H9 (cell line): ENCODE results near the gene NMRAL1. TPM values are rescaled to one million over a fixed set of nuclear protein-coding genes. Genes with fewer than 3 reads are reported as not detected.

ENCODE experiments used
- DNase-seq: peaks from one replicate; pipeline ENCODE4 v3.0.0-alpha.2; 2017
- H2AFZ ChIP-seq: one replicate; pipeline ENCODE4 v1.6.1; 2013; ENCODE audit warnings: mild to moderate bottlenecking, low read length, control low read depth, moderate library complexity
- H2AK5ac ChIP-seq: 2 replicates; pipeline ENCODE4 v1.6.1; 2013; ENCODE audit warnings: low read length, control low read depth, mixed read lengths; ENCODE audit not compliant: insufficient read length
- H2BK120ac ChIP-seq: one replicate; pipeline ENCODE4 v1.6.1; 2013; ENCODE audit warnings: low read depth, mild to moderate bottlenecking, low read length, control low read depth, inconsistent platforms; ENCODE audit not compliant: poor library complexity, severe bottlenecking
- H2BK12ac ChIP-seq: 2 replicates; pipeline ENCODE4 v1.6.1; 2013; ENCODE audit warnings: low read length, control low read depth, mixed read lengths, low read depth; ENCODE audit not compliant: insufficient read length
- H2BK15ac ChIP-seq: 2 replicates; pipeline ENCODE4 v1.6.1; 2013; ENCODE audit warnings: low read depth, low read length, control low read depth
- H2BK20ac ChIP-seq: one replicate; pipeline ENCODE4 v1.6.1; 2013; ENCODE audit warnings: low read depth, mild to moderate bottlenecking, low read length, control low read depth, inconsistent platforms; ENCODE audit not compliant: poor library complexity, severe bottlenecking
- H2BK5ac ChIP-seq: 2 replicates; pipeline ENCODE4 v1.6.1; 2013; ENCODE audit warnings: low read length, control low read depth, mixed read lengths; ENCODE audit not compliant: insufficient read length
- H3K14ac ChIP-seq: 2 replicates; pipeline ENCODE4 v1.6.1; 2013; ENCODE audit warnings: low read length, control low read depth; ENCODE audit not compliant: insufficient read depth
- H3K18ac ChIP-seq: 2 replicates; pipeline ENCODE4 v1.6.1; 2013; ENCODE audit warnings: low read depth, mild to moderate bottlenecking, mixed read lengths, low read length, control low read depth; ENCODE audit not compliant: insufficient read length
- H3K23ac ChIP-seq: 2 replicates; pipeline ENCODE4 v1.6.1; 2013; ENCODE audit warnings: low read length, control low read depth, mixed read lengths, low read depth; ENCODE audit not compliant: insufficient read length
- H3K23me2 ChIP-seq: 2 replicates; pipeline ENCODE4 v1.6.1; 2013; ENCODE audit warnings: low read depth, mild to moderate bottlenecking, mixed read lengths, low read length, control low read depth; ENCODE audit not compliant: insufficient read length, poor library complexity, severe bottlenecking
- H3K27ac ChIP-seq: 2 replicates; pipeline ENCODE4 v1.5.1; 2013; ENCODE audit warnings: low read length, control low read depth, mixed read lengths, low read depth; ENCODE audit not compliant: insufficient read length
- H3K27me3 ChIP-seq: 2 replicates; pipeline ENCODE4 v1.6.1; 2013; ENCODE audit warnings: low read length, control low read depth, inconsistent platforms; ENCODE audit not compliant: insufficient read depth
- H3K4ac ChIP-seq: 2 replicates; pipeline ENCODE4 v1.6.1; 2013; ENCODE audit warnings: low read depth, mild to moderate bottlenecking, control low read depth, inconsistent platforms, low read length, moderate library complexity
- H3K4me1 ChIP-seq: 2 replicates; pipeline ENCODE4 v1.6.1; 2013; ENCODE audit warnings: low read length, control low read depth, inconsistent platforms; ENCODE audit not compliant: insufficient read depth
- H3K4me2 ChIP-seq: 2 replicates; pipeline ENCODE4 v1.6.1; 2013; ENCODE audit warnings: low read length, control low read depth, mixed read lengths; ENCODE audit not compliant: insufficient read length, insufficient read depth
- H3K56ac ChIP-seq: 2 replicates; pipeline ENCODE4 v1.6.1; 2013; ENCODE audit warnings: low read depth, mild to moderate bottlenecking, mixed read lengths, low read length, control low read depth; ENCODE audit not compliant: insufficient read length
- H3K79me1 ChIP-seq: 2 replicates; pipeline ENCODE4 v1.6.1; 2013; ENCODE audit warnings: low read depth, mild to moderate bottlenecking, moderate library complexity, low read length, control low read depth, inconsistent platforms; ENCODE audit not compliant: insufficient read depth, poor library complexity, severe bottlenecking
- H3K79me2 ChIP-seq: 2 replicates; pipeline ENCODE4 v1.6.1; 2013; ENCODE audit warnings: low read length, control low read depth, inconsistent platforms; ENCODE audit not compliant: insufficient read depth
- H3K9ac ChIP-seq: 2 replicates; pipeline ENCODE4 v1.6.1; 2013; ENCODE audit warnings: low read length, control low read depth, mixed read lengths; ENCODE audit not compliant: insufficient read length; ENCODE audit errors: extremely low read depth
- H3K9me3 ChIP-seq: one replicate; pipeline ENCODE4 v1.6.1; 2013; ENCODE audit warnings: low read depth, low read length, inconsistent platforms; ENCODE audit not compliant: control insufficient read depth
- H3T11ph ChIP-seq: one replicate; pipeline ENCODE4 v1.6.1; 2013; ENCODE audit warnings: mild to moderate bottlenecking, low read length, control low read depth, inconsistent platforms
- H4K20me1 ChIP-seq: one replicate; pipeline ENCODE4 v1.6.1; 2013; ENCODE audit not compliant: control insufficient read depth, insufficient read length, insufficient read depth
- H4K5ac ChIP-seq: 2 replicates; pipeline ENCODE4 v1.6.1; 2013; ENCODE audit warnings: low read depth, mild to moderate bottlenecking, mixed read lengths, low read length, control low read depth; ENCODE audit not compliant: insufficient read length
- H4K8ac ChIP-seq: replicated peaks from 2 replicates; pipeline ENCODE4 v1.6.1; 2013; ENCODE audit warnings: low read length, control low read depth, mixed read lengths, low read depth; ENCODE audit not compliant: insufficient read length
- H4K91ac ChIP-seq: 2 replicates; pipeline ENCODE4 v1.6.1; 2013; ENCODE audit warnings: low read depth, mild to moderate bottlenecking, moderate library complexity, mixed read lengths, low read length, control low read depth; ENCODE audit not compliant: insufficient read length
- H3K27ac Mint-ChIP-seq, 3 experiments: 2 replicates in 2 of 3; 3 replicates in 1 of 3; pipeline ENCODE4 v1.8.0; 2020 to 2021; ENCODE audit warnings: mixed read lengths in 3 of 3, mild to moderate bottlenecking in 1 of 3, moderate library complexity in 1 of 3
- H3K27me3 Mint-ChIP-seq: 2 replicates; pipeline ENCODE4 v1.8.0; 2021; ENCODE audit warnings: low read depth, mild to moderate bottlenecking, moderate library complexity, mixed read lengths
- H3K36me3 Mint-ChIP-seq, 3 experiments: 2 replicates in 2 of 3; 3 replicates in 1 of 3; pipeline ENCODE4 v1.8.0; 2020 to 2021; ENCODE audit warnings: low read depth in 3 of 3, mixed read lengths in 3 of 3; ENCODE audit not compliant: insufficient read depth in 1 of 3
- H3K4me1 Mint-ChIP-seq, 2 experiments: 2 replicates each; pipeline ENCODE4 v1.8.0; 2020; ENCODE audit warnings: mixed read lengths in 2 of 2
- H3K4me3 Mint-ChIP-seq, 2 experiments: 2 replicates in 1 of 2; 3 replicates in 1 of 2; pipeline ENCODE4 v1.8.0; 2020 to 2021; ENCODE audit warnings: mild to moderate bottlenecking in 2 of 2, mixed read lengths in 2 of 2, moderate library complexity in 1 of 2
- H3K9me3 Mint-ChIP-seq, 2 experiments: 2 replicates in 1 of 2; 3 replicates in 1 of 2; pipeline ENCODE4 v1.8.0; 2020; ENCODE audit warnings: mild to moderate bottlenecking in 2 of 2, mixed read lengths in 2 of 2, moderate library complexity in 1 of 2
- CTCF ChIP-seq: fragments of 200-600 bp; sonication (generic); conservative IDR thresholded peaks from 3 replicates; pipeline ENCODE4 v1.8.0; 2021; ENCODE audit warnings: antibody characterized with exemption, mild to moderate bottlenecking
- WGBS: extraction: QIAGEN DNeasy Blood & Tissue Kit; methylation state at CpG from one replicate; pipeline ENCODE4 v1.1.7; 2013; ENCODE audit warnings: missing lambda C conversion rate, low lambda C conversion rate, mixed read lengths; ENCODE audit not compliant: insufficient read length; ENCODE audit errors: extremely low coverage; 5-methylcytosine and 5-hydroxymethylcytosine counted together
- total RNA-seq: library from RNA; stranded (reverse); gene quantifications from 2 replicates; pipeline ENCODE4 v1.2.1, GENCODE V29; 2021

Gene NMRAL1
- total RNA-seq, 1 experiment from 2014 or later: 78.9 TPM

GRCh38 chr16:4487955-4488498 lies 13.6 kb upstream of the NMRAL1 start:
- Histone ChIP-seq H3K9ac (no peak overlapping the region), H4K5ac (no peak overlapping the region), H3K27me3 (no peaks in the 10 kb centered on the region), H2BK12ac (no peak overlapping the region), H4K8ac (no peak overlapping the region), H3K18ac (no peak overlapping the region), H3T11ph (no peak overlapping the region), H3K79me2 (no peaks in the 10 kb centered on the region), H2AK5ac (no peak overlapping the region), H3K56ac (no peak overlapping the region), H4K91ac (no peak overlapping the region), H3K23ac (no peak overlapping the region), H3K4me1 (no peaks in the 10 kb centered on the region), H2BK20ac (no peak overlapping the region), H2BK15ac (no peak overlapping the region), H3K23me2 (no peaks in the 10 kb centered on the region), H3K4ac (no peak overlapping the region), H2AFZ (no peak overlapping the region), H3K14ac (no peak overlapping the region), H3K79me1 (no peaks in the 10 kb centered on the region), H2BK120ac (no peak overlapping the region), H4K20me1 (no peaks in the 10 kb centered on the region), H3K9me3 (no peaks in the 10 kb centered on the region), H3K27ac (no peak overlapping the region), H2BK5ac (no peak overlapping the region), H3K4me2 (no peak overlapping the region)
- peaks cover 0 to 22% (median 0%) of the 10 kb centered on the region in 3 experiments; a peak in 5 of 7 replicates for H3K36me3 Mint-ChIP-seq
- peaks cover 0 to 3% of the 10 kb centered on the region in 2 experiments; a peak in 1 of 4 replicates for H3K4me1 Mint-ChIP-seq
- WGBS: no CpG with 5 or more reads among the region's 5 CpGs
- no peaks in the 10 kb centered on the region for H3K9me3 Mint-ChIP-seq
- peak overlapping the region in 1 of 3 experiments; percentile 10; a peak in 1 of 7 replicates for H3K27ac Mint-ChIP-seq
- DNase-seq: no peak
- no peak for TF ChIP-seq CTCF
- no peaks in the 10 kb centered on the region for H3K27me3 Mint-ChIP-seq
- no peak overlapping the region for H3K4me3 Mint-ChIP-seq
